Spleen (tissue), 11 donors: ENCODE data around the gene CMTM7. TPM values are rescaled to one million over a fixed set of nuclear protein-coding genes. Genes with fewer than 3 reads are reported as not detected.
"Not testable (repeated sequence)": the region's sequence is repeated elsewhere in the genome, so short reads cannot be mapped to it uniquely, and the experiment has no call there.

Experiments used
- DNase-seq: peaks from one replicate; pipeline ENCODE4 v3.0.0-alpha.2; 2020
- H3K27ac ChIP-seq, 8 donors: fragments of 200-600 bp; sonication (generic) in 7 of 8; 1 replicate in 4 of 8; 2 replicates in 4 of 8; pipeline versions ENCODE4 v1.5.0 to v1.8.0; 2016 to 2021; ENCODE audit warnings: inconsistent platforms in 4 of 8, mild to moderate bottlenecking in 4 of 8, moderate library complexity in 1 of 8
- H3K27me3 ChIP-seq, 7 donors: fragments of 200-600 bp; sonication (generic) in 6 of 7; replicated peaks in 1 of 7; 1 replicate in 4 of 7; 2 replicates in 3 of 7; pipeline versions ENCODE4 v1.5.0 to v1.8.0; 2016 to 2021; ENCODE audit warnings: inconsistent platforms in 3 of 7, mild to moderate bottlenecking in 1 of 7
- H3K36me3 ChIP-seq, 6 donors: fragments of 200-600 bp; sonication (generic) in 5 of 6; 1 replicate in 4 of 6; 2 replicates in 2 of 6; pipeline versions ENCODE4 v1.5.0 to v1.8.0; 2016 to 2021; ENCODE audit warnings: inconsistent platforms in 2 of 6
- H3K4me1 ChIP-seq, 6 donors: fragments of 200-600 bp; sonication (generic) in 5 of 6; 1 replicate in 3 of 6; 2 replicates in 3 of 6; pipeline versions ENCODE4 v1.5.0 to v1.8.0; 2016 to 2021; ENCODE audit warnings: inconsistent platforms in 3 of 6
- H3K4me3 ChIP-seq, 8 donors: fragments of 200-600 bp; sonication (generic) in 7 of 8; 1 replicate in 4 of 8; 2 replicates in 4 of 8; pipeline versions ENCODE4 v1.5.0 to v1.8.0; 2016 to 2021; ENCODE audit warnings: inconsistent platforms in 4 of 8, mild to moderate bottlenecking in 4 of 8, moderate library complexity in 2 of 8
- H3K9me3 ChIP-seq, 8 donors: fragments of 200-600 bp; sonication (generic) in 7 of 8; 1 replicate in 4 of 8; 2 replicates in 4 of 8; pipeline versions ENCODE4 v1.5.0 to v1.8.0; 2016 to 2021; ENCODE audit warnings: inconsistent platforms in 4 of 8
- POLR2A ChIP-seq, 3 donors: fragments of 450-650 bp; IDR thresholded peaks; one replicate each; pipeline ENCODE4 v1.5.1; 2017; ENCODE audit warnings: antibody characterized with exemption in 3 of 3, mild to moderate bottlenecking in 1 of 3
- POLR2AphosphoS5 ChIP-seq, 3 donors: sonication (generic); formaldehyde crosslinking; IDR thresholded peaks; one replicate each; pipeline ENCODE4 v1.5.1; 2017; ENCODE audit warnings: antibody characterized with exemption in 3 of 3
- WGBS, 5 donors: extraction: QIAGEN DNeasy Blood & Tissue Kit in 3 of 5; methylation state at CpG; one replicate each; pipeline versions ENCODE4 v1.1.5 to v1.1.7; 2013 to 2018; 5-methylcytosine and 5-hydroxymethylcytosine counted together
- intact Hi-C: fragments of 100-400 bp; cut with DNase I; formaldehyde crosslinking; loops from one replicate; pipeline ENCODE4 v1.15.0; 2023; ENCODE audit warnings: low total_unique reads
- polyA plus RNA-seq, 3 donors: library from polyadenylated mRNA; stranded (reverse); fragments of 200-250 nt; gene quantifications; one replicate each; pipeline ENCODE4 v1.2.1, GENCODE V29; 2013
- total RNA-seq, 7 donors: library from RNA; depleted of rRNA in 3 of 7; stranded (reverse); fragments of >200 nt in 3 of 7; fragmentation: NEBNext Ultra II Directional in 4 of 7; extraction: Animal tissue kit (Norgen Biotek cat#: 25700) in 4 of 7; gene quantifications; one replicate each; pipeline versions ENCODE4 v1.1.0 to v1.2.1, GENCODE V29; 2016 to 2021
- TF ChIP-seq, protein P1 (sequence below), 11 experiments: fragments of 200-600 bp in 7 of 11; fragments of 450-650 bp in 4 of 11; sonication (generic) in 4 of 11; IDR thresholded peaks in 8 of 11; conservative IDR thresholded peaks in 3 of 11; 1 replicate in 7 of 11; 2 replicates in 4 of 11; pipeline versions ENCODE4 v1.4.0 to v1.8.0; 2016 to 2021; ENCODE audit warnings: antibody characterized with exemption in 11 of 11, inconsistent platforms in 4 of 11, mild to moderate bottlenecking in 1 of 11
- donor health status: healthy with polysubstance abuse.
- donor health status: DM: no; HTN: no; CAD: no; lungs with moderate emphysema.
- donor health status: DM: no; HTN: no; CAD: no.
- donor health status: Bipolar disorder and iron deficiency.
- donor health status: healthy.
- donor health status: DM: no; HTN: no; CAD: no.
- donor health status: DM: yes; HTN: yes; CAD: no.

Gene CMTM7
- total and polyA plus RNA-seq, 10 donors: 27.6 to 92.0 (median 47.5) TPM

DNA sequence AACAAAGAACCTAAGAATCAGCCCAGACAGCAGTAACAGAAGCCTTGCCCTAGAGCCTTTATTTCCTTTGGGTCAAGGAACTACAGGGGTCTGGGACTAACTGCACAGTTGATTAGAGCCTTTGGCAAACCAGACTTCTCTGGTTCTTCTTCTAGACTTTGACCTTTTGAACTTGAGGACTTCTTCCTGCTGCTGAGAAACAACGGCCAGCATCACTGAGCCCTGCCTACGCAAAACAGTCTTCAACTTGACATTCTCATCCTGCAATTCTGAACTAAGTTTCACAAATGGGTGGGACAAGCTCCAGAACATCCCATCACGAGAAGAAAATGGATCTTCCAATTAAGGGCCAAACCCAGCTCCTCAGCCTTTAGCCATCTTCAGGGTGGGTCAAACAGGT, 79.6 kb downstream of the CMTM7 start:
- Histone ChIP-seq H3K4me3 (no peak overlapping the region), H3K27ac (peak overlapping the region in 6 of 8 donors; percentile 31 to 83 (median 56)), H3K9me3 (no peaks in the 10 kb centered on the region), H3K4me1 (peaks cover 20 to 68% (median 41%) of the 10 kb centered on the region in 6 donors), H3K27me3 (no peaks in the 10 kb centered on the region), H3K36me3 (peaks cover 0 to 42% (median 7%) of the 10 kb centered on the region in 6 donors)
- 70 to 79% (median 71%) methylated on average over 3 of the region's 3 CpGs for WGBS, 5 donors
- DNase-seq: no peak
- intact Hi-C loops: loop anchor here (2.0 kb wide), 1 partner anchor 98 kb away; no protein-coding TSS in a partner anchor
- TF ChIP-seq POLR2AphosphoS5 (IDR thresholded peaks at IDR 0.05): peak in 1 of 3 donors; percentile 36
- TF ChIP-seq POLR2A (IDR thresholded peaks at IDR 0.05): no peak

DNA sequence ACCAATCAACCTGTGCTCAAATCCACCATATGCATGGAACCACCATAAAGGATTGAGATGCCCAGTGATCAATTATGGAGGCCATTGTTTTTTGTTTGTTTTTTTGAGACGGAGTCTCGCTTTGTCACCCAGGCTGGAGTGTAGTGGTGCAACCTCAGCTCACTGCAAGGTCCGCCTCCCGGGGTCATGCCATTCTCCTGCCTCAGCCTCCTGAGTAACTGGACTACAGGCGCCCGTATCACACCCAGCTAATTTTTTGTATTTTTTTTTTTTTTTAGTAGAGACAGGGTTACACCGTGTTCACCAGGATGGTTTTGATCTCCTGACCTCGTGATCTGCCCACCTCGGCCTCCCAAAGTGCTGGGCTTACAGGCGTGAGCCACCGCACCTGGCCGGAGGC, 80.5 kb downstream of the CMTM7 start:
- peaks cover 0 to 51% (median 7%) of the 10 kb centered on the region in 6 donors for H3K36me3 ChIP-seq
- H3K4me1 ChIP-seq: peaks cover 20 to 69% (median 40%) of the 10 kb centered on the region in 6 donors
- DNase-seq, H3K27me3 ChIP-seq, H3K4me3 ChIP-seq, H3K9me3 ChIP-seq, intact Hi-C loops: not testable (repeated sequence)
- WGBS, 5 donors: 88 to 95% (median 93%) methylated on average over 12 of the region's 12 CpGs
- peak overlapping the region in 2 of 8 donors; percentile 83 for H3K27ac ChIP-seq

DNA sequence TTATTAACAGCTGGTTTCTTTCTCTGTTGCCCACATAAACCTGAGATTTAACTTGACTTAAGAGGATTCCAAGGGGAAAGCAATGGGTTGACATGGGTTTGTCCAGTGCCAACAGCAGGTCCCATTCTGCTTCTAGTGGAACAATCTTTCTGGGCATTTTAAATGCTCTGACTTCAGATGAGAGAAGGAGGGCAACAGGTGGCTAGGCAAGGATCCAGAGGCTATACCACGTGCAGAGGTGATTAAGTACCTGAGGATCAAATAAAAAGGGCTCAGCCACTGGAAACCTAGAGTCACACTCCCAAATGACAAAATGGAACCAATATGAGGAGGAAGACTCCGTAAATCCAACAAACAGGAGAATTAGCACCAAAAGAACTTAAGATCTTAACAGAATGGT, 82.5 kb downstream of the CMTM7 start:
- peaks cover 0 to 57% (median 3%) of the 10 kb centered on the region in 6 donors for H3K36me3 ChIP-seq
- H3K4me1 ChIP-seq: peaks cover 4 to 63% (median 25%) of the 10 kb centered on the region in 6 donors
- TF ChIP-seq, protein P1, sequence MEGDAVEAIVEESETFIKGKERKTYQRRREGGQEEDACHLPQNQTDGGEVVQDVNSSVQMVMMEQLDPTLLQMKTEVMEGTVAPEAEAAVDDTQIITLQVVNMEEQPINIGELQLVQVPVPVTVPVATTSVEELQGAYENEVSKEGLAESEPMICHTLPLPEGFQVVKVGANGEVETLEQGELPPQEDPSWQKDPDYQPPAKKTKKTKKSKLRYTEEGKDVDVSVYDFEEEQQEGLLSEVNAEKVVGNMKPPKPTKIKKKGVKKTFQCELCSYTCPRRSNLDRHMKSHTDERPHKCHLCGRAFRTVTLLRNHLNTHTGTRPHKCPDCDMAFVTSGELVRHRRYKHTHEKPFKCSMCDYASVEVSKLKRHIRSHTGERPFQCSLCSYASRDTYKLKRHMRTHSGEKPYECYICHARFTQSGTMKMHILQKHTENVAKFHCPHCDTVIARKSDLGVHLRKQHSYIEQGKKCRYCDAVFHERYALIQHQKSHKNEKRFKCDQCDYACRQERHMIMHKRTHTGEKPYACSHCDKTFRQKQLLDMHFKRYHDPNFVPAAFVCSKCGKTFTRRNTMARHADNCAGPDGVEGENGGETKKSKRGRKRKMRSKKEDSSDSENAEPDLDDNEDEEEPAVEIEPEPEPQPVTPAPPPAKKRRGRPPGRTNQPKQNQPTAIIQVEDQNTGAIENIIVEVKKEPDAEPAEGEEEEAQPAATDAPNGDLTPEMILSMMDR (IDR thresholded peaks at IDR 0.05 in 8 of 11, conservative IDR thresholded peaks at IDR 0.05 in 3 of 11): no peak
- intact Hi-C loops: no loop called here
- 91 to 99% (median 97%) methylated on average over 2 of the region's 2 CpGs for WGBS, 5 donors
- H3K27me3 ChIP-seq: no peaks in the 10 kb centered on the region
- no peak for DNase-seq
- no peak overlapping the region for H3K27ac ChIP-seq
- no peaks in the 10 kb centered on the region for H3K9me3 ChIP-seq
- no peak overlapping the region for H3K4me3 ChIP-seq

DNA sequence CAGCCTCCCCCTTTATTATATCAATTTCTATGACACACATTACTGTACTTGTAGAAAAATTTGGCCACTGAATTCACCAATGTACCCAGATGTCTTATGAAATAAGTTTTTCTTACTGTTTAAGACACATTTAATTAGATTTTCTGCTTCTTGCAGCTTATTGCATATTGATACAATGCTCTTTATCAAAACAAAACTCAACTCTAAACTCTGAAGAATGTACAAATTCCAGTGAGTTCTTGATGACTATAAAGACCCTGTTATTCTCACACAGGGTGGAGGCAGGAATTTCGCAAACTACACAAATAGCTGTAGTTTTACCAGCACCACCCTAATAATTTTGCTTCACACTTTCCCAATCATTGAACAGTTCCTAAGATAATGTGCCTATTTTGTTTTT, 89.0 kb downstream of the CMTM7 start:
- Histone ChIP-seq H3K4me1 (peaks cover 0 to 73% (median 19%) of the 10 kb centered on the region in 6 donors), H3K27me3 (no peaks in the 10 kb centered on the region), H3K9me3 (no peaks in the 10 kb centered on the region), H3K4me3 (no peak overlapping the region), H3K27ac (peak overlapping the region in 1 of 8 donors; percentile 32), H3K36me3 (peaks cover 0 to 81% (median 20%) of the 10 kb centered on the region in 6 donors)
- intact Hi-C loops: no loop called here
- TF ChIP-seq, protein P1 (IDR thresholded peaks at IDR 0.05 in 8 of 11, conservative IDR thresholded peaks at IDR 0.05 in 3 of 11): no peak
- TF ChIP-seq POLR2AphosphoS5 (IDR thresholded peaks at IDR 0.05) (no peak), POLR2A (IDR thresholded peaks at IDR 0.05) (no peak)
- WGBS, 5 donors: 96 to 100% (median 97%) methylated on average over 1 of the region's 1 CpG
- DNase-seq: no peak

DNA sequence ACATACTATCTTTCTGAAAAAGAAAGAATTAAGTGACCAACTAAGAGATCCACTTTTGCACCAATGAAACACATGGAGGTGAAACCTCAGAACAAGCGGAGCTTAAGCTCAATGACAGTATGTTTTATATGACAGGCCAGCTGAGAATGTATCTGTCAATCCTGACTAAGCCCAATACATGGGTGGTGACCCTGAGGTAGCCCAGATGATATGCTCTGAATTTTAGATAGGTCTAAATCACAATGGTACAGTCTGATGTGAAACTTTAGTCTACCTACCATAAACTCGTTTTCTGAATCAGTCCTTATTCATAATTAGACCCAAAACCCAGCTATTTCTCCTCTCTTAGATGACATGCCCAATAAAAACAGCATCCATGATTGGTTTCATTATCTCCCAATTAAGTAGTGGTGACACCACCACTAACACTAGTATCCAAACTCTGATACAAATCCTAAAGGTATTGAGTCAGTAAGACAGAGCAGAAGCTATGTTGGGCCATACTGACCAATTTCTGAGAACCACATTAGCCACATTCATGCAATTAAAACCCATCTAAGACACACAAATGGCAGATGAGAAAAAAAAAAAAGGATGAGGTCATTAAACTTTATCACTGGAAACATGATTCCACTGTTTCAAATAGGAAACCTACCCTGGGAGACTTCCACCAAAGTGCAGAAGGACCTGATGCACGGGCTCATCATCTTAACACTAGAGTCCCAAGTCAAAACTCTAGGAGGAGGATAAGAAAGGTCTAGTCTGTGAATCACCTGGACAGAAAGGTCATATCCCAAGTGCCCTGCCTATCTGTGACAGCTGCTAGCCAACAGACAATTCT, 90.4 kb downstream of the CMTM7 start:
- no peak for DNase-seq
- Histone ChIP-seq H3K4me1 (peaks cover 0 to 72% (median 20%) of the 10 kb centered on the region in 6 donors), H3K4me3 (no peak overlapping the region), H3K27ac (peak overlapping the region in 1 of 8 donors; percentile 91), H3K9me3 (no peaks in the 10 kb centered on the region), H3K36me3 (peaks cover 0 to 82% (median 26%) of the 10 kb centered on the region in 6 donors), H3K27me3 (no peaks in the 10 kb centered on the region)
- intact Hi-C loops: no loop called here
- 91 to 99% (median 93%) methylated on average over 3 of the region's 3 CpGs for whole genome bisulfite sequencing, 5 donors
- TF ChIP-seq POLR2A (IDR thresholded peaks at IDR 0.05) (no peak), POLR2AphosphoS5 (IDR thresholded peaks at IDR 0.05) (no peak)
- TF ChIP-seq, protein P1 (IDR thresholded peaks at IDR 0.05 in 8 of 11, conservative IDR thresholded peaks at IDR 0.05 in 3 of 11): no peak
